ENCODE measurements around the gene ECT2L. TPM values are rescaled to one million over a fixed set of nuclear protein-coding genes. Genes with fewer than 3 reads are reported as not detected.
"Not testable (repeated sequence)": the region's sequence is repeated elsewhere in the genome, so short reads cannot be mapped to it uniquely, and the experiment has no call there.

Gene ECT2L
- total and polyA plus RNA-seq, 2 donors = 0.05 to 0.21 TPM

- Histone ChIP-seq H3K4me3 (ENCODE audit: low read depth, low read length) (no peak overlapping the region), H3K4me1 (ENCODE audit: insufficient read depth) (no peaks in the 10 kb centered on the region), H3K27ac (ENCODE audit: low read depth) (no peak overlapping the region), H3K36me3 (ENCODE audit: insufficient read depth) (peaks cover 2% of the 10 kb centered on the region)
- no peak for DNase-seq (ENCODE audit: extremely low spot score)
Measured at GRCh38 chr6:138897031-138897430, 101.1 kb downstream of the ECT2L start.

- Histone ChIP-seq H3K36me3 (ENCODE audit: insufficient read depth) (peaks cover 3% of the 10 kb centered on the region), H3K4me1 (ENCODE audit: insufficient read depth) (no peaks in the 10 kb centered on the region), H3K27ac (ENCODE audit: low read depth) (no peak overlapping the region), H3K4me3 (ENCODE audit: low read depth, low read length) (no peak overlapping the region)
- WGBS = 81% methylated on average over 7 of the region's 7 CpGs
- no peak for DNase-seq (ENCODE audit: extremely low spot score)
Measured at GRCh38 chr6:138907167-138907566, 111.3 kb downstream of the ECT2L start.

- Histone ChIP-seq H3K4me3 (ENCODE audit: low read depth, low read length) (no peak overlapping the region), H3K4me1 (ENCODE audit: insufficient read depth) (no peaks in the 10 kb centered on the region), H3K36me3 (ENCODE audit: insufficient read depth) (peaks cover 7% of the 10 kb centered on the region), H3K27ac (ENCODE audit: low read depth) (no peak overlapping the region)
- 77% methylated on average over 4 of the region's 4 CpGs for WGBS
- DNase-seq (ENCODE audit: extremely low spot score) = no peak
Measured at GRCh38 chr6:138909511-138909910, 113.6 kb downstream of the ECT2L start.

- Histone ChIP-seq H3K4me3 (ENCODE audit: low read depth, low read length) (no peak overlapping the region), H3K27ac (ENCODE audit: low read depth) (no peak overlapping the region), H3K36me3 (ENCODE audit: insufficient read depth) (peaks cover 7% of the 10 kb centered on the region), H3K4me1 (ENCODE audit: insufficient read depth) (no peaks in the 10 kb centered on the region)
- WGBS = 95% methylated on average over 1 of the region's 1 CpG
- DNase-seq (ENCODE audit: extremely low spot score) = no peak
Measured at GRCh38 chr6:138909975-138910374, 114.1 kb downstream of the ECT2L start.

GRCh38 chr6:138912308-138912707 lies 116.4 kb downstream of the ECT2L start:
- WGBS = 80% methylated on average over 3 of the region's 3 CpGs
- no peak overlapping the region for H3K27ac ChIP-seq (ENCODE audit: low read depth)
- H3K36me3 ChIP-seq (ENCODE audit: insufficient read depth) = peaks cover 7% of the 10 kb centered on the region
- H3K4me1 ChIP-seq (ENCODE audit: insufficient read depth) = no peaks in the 10 kb centered on the region
- no peak for DNase-seq (ENCODE audit: extremely low spot score)
- H3K4me3 ChIP-seq (ENCODE audit: low read depth, low read length) = no peak overlapping the region

GRCh38 chr6:138914701-138915100 lies 118.8 kb downstream of the ECT2L start:
- H3K27ac ChIP-seq (ENCODE audit: low read depth) = no peak overlapping the region
- peaks cover 9% of the 10 kb centered on the region for H3K36me3 ChIP-seq (ENCODE audit: insufficient read depth)
- no peak overlapping the region for H3K4me3 ChIP-seq (ENCODE audit: low read depth, low read length)
- 84% methylated on average over 1 of the region's 1 CpG for WGBS
- no peak for DNase-seq (ENCODE audit: extremely low spot score)
- H3K4me1 ChIP-seq (ENCODE audit: insufficient read depth) = no peaks in the 10 kb centered on the region

GRCh38 chr6:138920906-138921305 lies 125.0 kb downstream of the ECT2L start:
- Histone ChIP-seq H3K36me3 (ENCODE audit: insufficient read depth) (peaks cover 2% of the 10 kb centered on the region), H3K4me3 (ENCODE audit: low read depth, low read length) (no peak overlapping the region), H3K27ac (ENCODE audit: low read depth) (no peak overlapping the region), H3K4me1 (ENCODE audit: insufficient read depth) (no peaks in the 10 kb centered on the region)
- no peak for DNase-seq (ENCODE audit: extremely low spot score)
- 89% methylated on average over 3 of the region's 3 CpGs for WGBS

- Histone ChIP-seq H3K4me3 (ENCODE audit: low read depth, low read length) (no peak overlapping the region), H3K4me1 (ENCODE audit: insufficient read depth) (no peaks in the 10 kb centered on the region), H3K27ac (ENCODE audit: low read depth) (no peak overlapping the region), H3K36me3 (ENCODE audit: insufficient read depth) (peaks cover 1% of the 10 kb centered on the region)
- DNase-seq (ENCODE audit: extremely low spot score) = no peak
Measured at GRCh38 chr6:138923561-138923960, 127.7 kb downstream of the ECT2L start.

- Histone ChIP-seq H3K27ac (ENCODE audit: low read depth) (no peak overlapping the region), H3K36me3 (ENCODE audit: insufficient read depth) (peaks cover 1% of the 10 kb centered on the region), H3K4me1 (ENCODE audit: insufficient read depth) (no peaks in the 10 kb centered on the region), H3K4me3 (ENCODE audit: low read depth, low read length) (no peak overlapping the region)
- no peak for DNase-seq (ENCODE audit: extremely low spot score)
- 87% methylated on average over 2 of the region's 2 CpGs for WGBS
Measured at GRCh38 chr6:138925806-138926205, 129.9 kb downstream of the ECT2L start.

- Histone ChIP-seq H3K36me3 (ENCODE audit: insufficient read depth) (peaks cover 1% of the 10 kb centered on the region), H3K4me1 (ENCODE audit: insufficient read depth) (no peaks in the 10 kb centered on the region), H3K27ac (ENCODE audit: low read depth) (no peak overlapping the region), H3K4me3 (ENCODE audit: low read depth, low read length) (no peak overlapping the region)
- WGBS = 90% methylated on average over 3 of the region's 3 CpGs
- DNase-seq (ENCODE audit: extremely low spot score) = no peak
Measured at GRCh38 chr6:138926579-138926978, 130.7 kb downstream of the ECT2L start.

- no peak overlapping the region for H3K27ac ChIP-seq (ENCODE audit: low read depth)
- H3K4me3 ChIP-seq (ENCODE audit: low read depth, low read length) = no peak overlapping the region
- peaks cover 1% of the 10 kb centered on the region for H3K36me3 ChIP-seq (ENCODE audit: insufficient read depth)
- H3K4me1 ChIP-seq (ENCODE audit: insufficient read depth) = no peaks in the 10 kb centered on the region
- DNase-seq (ENCODE audit: extremely low spot score) = no peak
- 88% methylated on average over 1 of the region's 1 CpG for WGBS
Measured at GRCh38 chr6:138931660-138932059, 135.8 kb downstream of the ECT2L start.

- 99% methylated on average over 1 of the region's 1 CpG for WGBS
- not testable (repeated sequence) for H3K27ac ChIP-seq (ENCODE audit: low read depth); H3K36me3 ChIP-seq (ENCODE audit: insufficient read depth); DNase-seq (ENCODE audit: extremely low spot score); H3K4me1 ChIP-seq (ENCODE audit: insufficient read depth); H3K4me3 ChIP-seq (ENCODE audit: low read depth, low read length)
Measured at GRCh38 chr6:138936873-138937272, 141.0 kb downstream of the ECT2L start.

- DNase-seq (ENCODE audit: extremely low spot score) = no peak
- H3K27ac ChIP-seq (ENCODE audit: low read depth) = no peak overlapping the region
- H3K36me3 ChIP-seq (ENCODE audit: insufficient read depth) = no peaks in the 10 kb centered on the region
- H3K4me1 ChIP-seq (ENCODE audit: insufficient read depth) = no peaks in the 10 kb centered on the region
- WGBS = 94% methylated on average over 2 of the region's 2 CpGs
- H3K4me3 ChIP-seq (ENCODE audit: low read depth, low read length) = no peak overlapping the region
Measured at GRCh38 chr6:138943089-138943625, 147.3 kb downstream of the ECT2L start.

GRCh38 chr6:138944412-138944811 lies 148.5 kb downstream of the ECT2L start:
- Histone ChIP-seq H3K27ac (ENCODE audit: low read depth) (no peak overlapping the region), H3K36me3 (ENCODE audit: insufficient read depth) (no peaks in the 10 kb centered on the region), H3K4me1 (ENCODE audit: insufficient read depth) (no peaks in the 10 kb centered on the region), H3K4me3 (ENCODE audit: low read depth, low read length) (no peak overlapping the region)
- WGBS = 74% methylated on average over 1 of the region's 1 CpG
- DNase-seq (ENCODE audit: extremely low spot score) = no peak

GRCh38 chr6:138945354-138945753 lies 149.5 kb downstream of the ECT2L start:
- WGBS = 93% methylated on average over 5 of the region's 5 CpGs

More at GRCh38 chr6:138945354-138945753, 149.5 kb downstream of the ECT2L start:
- Histone ChIP-seq H3K36me3 (ENCODE audit: insufficient read depth) (no peaks in the 10 kb centered on the region), H3K4me3 (ENCODE audit: low read depth, low read length) (no peak overlapping the region), H3K27ac (ENCODE audit: low read depth) (no peak overlapping the region), H3K4me1 (ENCODE audit: insufficient read depth) (no peaks in the 10 kb centered on the region)
- DNase-seq (ENCODE audit: extremely low spot score) = no peak

Data from urinary bladder (tissue), 4 donors.